Measurements from ENCODE around the gene ALDH6A1. TPM values are rescaled to one million over a fixed set of nuclear protein-coding genes. Genes with fewer than 3 reads are reported as not detected.

The ALDH6A1 gene
- 11.3 and 13.2 TPM in 2 replicates for polyA plus RNA-seq

GRCh38 chr14:74084277-74085046 is at the start of gene ALDH6A1, which contains the start of gene LIN52:
ALDH6A1 (minus strand) TSS chr14:74084453; CDS start chr14:74084394, 59 bp downstream.
LIN52 (plus strand) TSS chr14:74084956; CDS start chr14:74084975, 19 bp downstream.

GRCh38 chr14:74018586-74019407 is 65.5 kb downstream of the ALDH6A1 start, which contains the start of the genes BBOF1 and ENTPD5:
BBOF1 (plus strand) TSS chr14:74019349; CDS start chr14:74019479, 130 bp downstream.
ENTPD5 (minus strand) TSS chr14:74019288; CDS start chr14:73988102, 31,186 bp downstream.

Other genes with a start within 250 kb of the ALDH6A1 start
- 6.4 and 12.1 TPM in 2 replicates for gene PTGR2, start 232.6 kb downstream of the ALDH6A1 start, polyA plus RNA-seq
- 2.8 and 7.8 TPM in 2 replicates for gene ZNF410, start 197.6 kb downstream of the ALDH6A1 start, polyA plus RNA-seq
- gene FAM161B, start 134.4 kb downstream of the ALDH6A1 start, polyA plus RNA-seq, result 14.5 and 22.3 TPM in 2 replicates
- gene COQ6, start 134.2 kb downstream of the ALDH6A1 start, polyA plus RNA-seq, result 10.8 and 25.4 TPM in 2 replicates
- gene ENTPD5, start 65.2 kb downstream of the ALDH6A1 start, polyA plus RNA-seq, result 2.2 and 3.9 TPM in 2 replicates
- gene BBOF1, start 65.1 kb downstream of the ALDH6A1 start, polyA plus RNA-seq, result 8.2 and 18.9 TPM in 2 replicates
- 9.6 and 13.1 TPM in 2 replicates for gene LIN52, start 503 bp upstream of the ALDH6A1 start, polyA plus RNA-seq
- not detected in 2 replicates for gene VSX2, start 155.0 kb upstream of the ALDH6A1 start, polyA plus RNA-seq
- gene ABCD4, start 218.5 kb upstream of the ALDH6A1 start, polyA plus RNA-seq, result 0.91 and 7.6 TPM in 2 replicates